ENCODE measurements around the gene SPCS2.

Gene SPCS2

DNA sequence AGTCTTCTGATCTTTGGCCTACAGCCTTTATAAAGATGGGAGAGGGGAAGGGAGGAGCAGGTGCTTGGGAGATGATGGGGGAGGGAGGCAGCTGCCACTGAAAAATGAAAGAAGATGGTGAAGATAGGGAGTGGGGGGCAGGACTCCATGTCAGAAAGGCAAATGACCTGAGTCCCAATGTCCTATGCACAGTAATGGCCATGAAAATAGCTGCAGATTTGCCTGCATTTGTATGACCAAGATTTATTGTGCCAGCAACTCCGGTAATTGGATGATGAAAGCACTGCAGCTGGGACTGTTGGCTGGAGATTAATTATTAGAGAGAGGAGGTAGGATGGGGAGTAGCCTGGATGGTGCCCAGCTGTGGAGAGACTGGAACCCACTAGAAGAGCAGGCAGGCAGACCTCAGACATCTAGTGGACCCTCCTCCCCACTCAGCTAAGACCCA lies 75.7 kb downstream of the SPCS2 start:
- Histone ChIP-seq H3K79me2 (ENCODE audit: insufficient read depth, low read depth) (no peaks in the 10 kb centered on the region), H4K20me1 (ENCODE audit: insufficient read depth) (no peaks in the 10 kb centered on the region), H3K4me2 (no peak overlapping the region), H3K4me3 (IDR thresholded peaks at IDR 0.05; ENCODE audit: insufficient read depth, low read depth, low read length) (no peak overlapping the region), H2AFZ (ENCODE audit: low read depth) (no peak overlapping the region), H3K27me3 (ENCODE audit: insufficient read depth, low read depth) (no peaks in the 10 kb centered on the region), H3K27ac (no peak overlapping the region), H3K36me3 (ENCODE audit: insufficient read depth) (no peaks in the 10 kb centered on the region), H3K4me1 (ENCODE audit: low read depth, poor library complexity, severe bottlenecking) (no peaks in the 10 kb centered on the region), H3K9ac (no peak overlapping the region)
- TF ChIP-seq, protein P1, sequence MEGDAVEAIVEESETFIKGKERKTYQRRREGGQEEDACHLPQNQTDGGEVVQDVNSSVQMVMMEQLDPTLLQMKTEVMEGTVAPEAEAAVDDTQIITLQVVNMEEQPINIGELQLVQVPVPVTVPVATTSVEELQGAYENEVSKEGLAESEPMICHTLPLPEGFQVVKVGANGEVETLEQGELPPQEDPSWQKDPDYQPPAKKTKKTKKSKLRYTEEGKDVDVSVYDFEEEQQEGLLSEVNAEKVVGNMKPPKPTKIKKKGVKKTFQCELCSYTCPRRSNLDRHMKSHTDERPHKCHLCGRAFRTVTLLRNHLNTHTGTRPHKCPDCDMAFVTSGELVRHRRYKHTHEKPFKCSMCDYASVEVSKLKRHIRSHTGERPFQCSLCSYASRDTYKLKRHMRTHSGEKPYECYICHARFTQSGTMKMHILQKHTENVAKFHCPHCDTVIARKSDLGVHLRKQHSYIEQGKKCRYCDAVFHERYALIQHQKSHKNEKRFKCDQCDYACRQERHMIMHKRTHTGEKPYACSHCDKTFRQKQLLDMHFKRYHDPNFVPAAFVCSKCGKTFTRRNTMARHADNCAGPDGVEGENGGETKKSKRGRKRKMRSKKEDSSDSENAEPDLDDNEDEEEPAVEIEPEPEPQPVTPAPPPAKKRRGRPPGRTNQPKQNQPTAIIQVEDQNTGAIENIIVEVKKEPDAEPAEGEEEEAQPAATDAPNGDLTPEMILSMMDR (conservative IDR thresholded peaks at IDR 0.05; ENCODE audit: low read depth, low read length) = no peak

DNA sequence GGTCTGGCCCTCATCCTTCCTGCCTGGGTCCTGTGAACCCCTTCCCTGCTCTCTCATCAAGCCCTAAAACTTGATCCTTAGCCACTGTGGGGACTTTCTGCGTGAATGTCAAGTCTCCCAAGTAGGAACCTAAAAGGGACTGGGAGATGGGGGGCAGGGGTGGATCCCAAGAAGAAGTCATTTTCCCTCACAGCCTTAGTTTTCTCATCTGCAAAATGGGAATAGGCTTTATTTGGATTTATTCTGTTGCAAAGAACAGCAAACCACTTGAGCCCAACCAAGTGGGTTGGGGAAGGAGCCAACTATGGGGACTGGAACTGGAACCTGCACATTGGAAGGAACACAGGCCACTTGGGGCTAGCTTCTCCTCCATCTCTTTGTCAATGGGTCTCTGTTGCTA lies 76.5 kb downstream of the SPCS2 start:
- TF ChIP-seq, protein P1 (conservative IDR thresholded peaks at IDR 0.05; ENCODE audit: low read depth, low read length) = no peak
- H3K4me2 ChIP-seq = no peak overlapping the region

DNA sequence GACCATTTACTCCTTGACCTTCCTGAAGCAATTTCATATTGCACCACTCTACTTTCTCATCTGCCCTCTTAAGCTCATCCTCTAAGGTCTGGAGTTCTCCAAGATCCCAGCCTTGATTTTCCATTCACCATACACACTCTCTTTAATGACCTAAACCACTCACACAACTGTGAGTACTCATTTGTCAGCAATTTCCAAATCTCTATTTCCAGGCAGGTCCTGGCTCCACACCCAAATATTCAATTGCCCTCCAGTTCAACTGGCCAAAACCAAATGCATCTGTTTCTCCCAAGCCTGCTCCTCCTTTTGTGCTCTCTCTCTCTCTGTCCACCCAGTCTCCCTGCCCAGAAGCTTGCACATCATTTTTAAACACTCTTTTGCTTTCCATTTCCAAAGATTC lies 79.3 kb downstream of the SPCS2 start:
- TF ChIP-seq, protein P1 (conservative IDR thresholded peaks at IDR 0.05; ENCODE audit: low read depth, low read length) = no peak
- Histone ChIP-seq H2AFZ (ENCODE audit: low read depth) (no peak overlapping the region), H3K79me2 (ENCODE audit: insufficient read depth, low read depth) (no peaks in the 10 kb centered on the region), H3K9ac (no peak overlapping the region), H3K4me3 (IDR thresholded peaks at IDR 0.05; ENCODE audit: insufficient read depth, low read depth, low read length) (no peak overlapping the region), H3K27ac (no peak overlapping the region), H3K27me3 (ENCODE audit: insufficient read depth, low read depth) (no peaks in the 10 kb centered on the region), H3K4me2 (no peak overlapping the region), H3K36me3 (ENCODE audit: insufficient read depth) (no peaks in the 10 kb centered on the region), H3K4me1 (ENCODE audit: low read depth, poor library complexity, severe bottlenecking) (no peaks in the 10 kb centered on the region), H4K20me1 (ENCODE audit: insufficient read depth) (no peaks in the 10 kb centered on the region)

More for the DNA sequence above, 76.5 kb downstream of the SPCS2 start:
- H3K4me3 ChIP-seq (IDR thresholded peaks at IDR 0.05; ENCODE audit: insufficient read depth, low read depth, low read length) = no peak overlapping the region
- no peaks in the 10 kb centered on the region for H3K27me3 ChIP-seq (ENCODE audit: insufficient read depth, low read depth)
- H2AFZ ChIP-seq (ENCODE audit: low read depth) = no peak overlapping the region
- H3K79me2 ChIP-seq (ENCODE audit: insufficient read depth, low read depth) = no peaks in the 10 kb centered on the region
- H3K9ac ChIP-seq = no peak overlapping the region
- no peaks in the 10 kb centered on the region for H3K4me1 ChIP-seq (ENCODE audit: low read depth, poor library complexity, severe bottlenecking)
- H3K36me3 ChIP-seq (ENCODE audit: insufficient read depth) = no peaks in the 10 kb centered on the region
- no peaks in the 10 kb centered on the region for H4K20me1 ChIP-seq (ENCODE audit: insufficient read depth)
- no peak overlapping the region for H3K27ac ChIP-seq
